Pancreas (tissue), 10 donors: ENCODE data around the gene POP4. TPM values are rescaled to one million over a fixed set of nuclear protein-coding genes. Genes with fewer than 3 reads are reported as not detected.

Source experiments
- ATAC-seq, 4 donors: fragments of 200-7000 bp; cut with Tn5 transposase; one replicate each; pipeline versions ENCODE4 v1.8.0 to v1.9.1; 2020; ENCODE audit warnings: mild to moderate bottlenecking in 4 of 4, moderate library complexity in 4 of 4
- DNase-seq, 6 donors: peaks; one replicate each; pipeline ENCODE4 v3.0.0-alpha.2; 2020
- FAIRE-seq: peaks from 2 replicates; lab custom pipeline; 2012; peaks lifted over from hg19 to GRCh38; lab: Jason Lieb, UNC
- H3K27ac ChIP-seq, 4 donors: fragments of 200-600 bp; sonication (generic); 1 replicate in 3 of 4; 2 replicates in 1 of 4; pipeline versions ENCODE4 v1.5.0 to v1.8.0; 2020
- H3K27me3 ChIP-seq, 4 donors: fragments of 200-600 bp; one replicate each; pipeline ENCODE4 v1.8.0; 2021
- H3K36me3 ChIP-seq, 3 donors: fragments of 200-600 bp; sonication (generic) in 1 of 3; one replicate each; pipeline versions ENCODE4 v1.5.0 to v1.8.0; 2020 to 2021
- H3K4me1 ChIP-seq, 3 donors: fragments of 200-600 bp; one replicate each; pipeline ENCODE4 v1.8.0; 2021
- H3K4me3 ChIP-seq, 4 donors: fragments of 200-600 bp; sonication (generic) in 2 of 4; one replicate each; pipeline versions ENCODE4 v1.5.0 to v1.8.0; 2020 to 2021
- H3K9me3 ChIP-seq, 4 donors: fragments of 200-600 bp; one replicate each; pipeline ENCODE4 v1.8.0; 2021
- WGBS, 2 donors: extraction: QIAGEN DNeasy Blood & Tissue Kit; methylation state at CpG; one replicate each; pipeline ENCODE4 v1.1.7; 2013; 5-methylcytosine and 5-hydroxymethylcytosine counted together
- intact Hi-C, 3 donors: fragments of 100-400 bp; cut with DNase I; formaldehyde crosslinking; loops; one replicate each; pipeline versions ENCODE4 v1.11.1 to v1.14.2; 2022
- polyA plus RNA-seq, 2 donors: library from polyadenylated mRNA; stranded (reverse); fragments of 200-250 nt; gene quantifications; one replicate each; pipeline ENCODE4 v1.2.3, GENCODE V29; 2013
- total RNA-seq, 6 donors: library from RNA; stranded (reverse); fragmentation: NEBNext Ultra II Directional in 4 of 6; extraction: Animal tissue kit (Norgen Biotek cat#: 25700) in 4 of 6; gene quantifications; one replicate each; pipeline versions ENCODE4 v1.2.1 to v1.2.4, GENCODE V29; 2021 to 2023
- TF ChIP-seq, protein P1 (sequence below), 4 donors: fragments of 200-600 bp; sonication (generic) in 3 of 4; IDR thresholded peaks; one replicate each; pipeline versions ENCODE4 v1.5.0 to v1.8.0; 2021; ENCODE audit warnings: antibody characterized with exemption in 4 of 4
- donor health status: healthy with polysubstance abuse.
- donor health status: DM: no; HTN: no; CAD: no; lungs with moderate emphysema.
- donor health status: DM: no; HTN: no; CAD: no.
- donor health status: control.
- donor health status: control.
- donor health status: Bipolar disorder and iron deficiency.
- donor health status: DM: yes; HTN: yes; CAD: no.
- donor health status: DM: no; HTN: no; CAD: no.
- donor health status: DM: no; HTN: no; CAD: no.
- donor health status: DM: yes; HTN: yes; CAD: no.

Gene POP4
- total and polyA plus RNA-seq, 8 donors = 14.3 to 50.3 (median 25.0) TPM

DNA sequence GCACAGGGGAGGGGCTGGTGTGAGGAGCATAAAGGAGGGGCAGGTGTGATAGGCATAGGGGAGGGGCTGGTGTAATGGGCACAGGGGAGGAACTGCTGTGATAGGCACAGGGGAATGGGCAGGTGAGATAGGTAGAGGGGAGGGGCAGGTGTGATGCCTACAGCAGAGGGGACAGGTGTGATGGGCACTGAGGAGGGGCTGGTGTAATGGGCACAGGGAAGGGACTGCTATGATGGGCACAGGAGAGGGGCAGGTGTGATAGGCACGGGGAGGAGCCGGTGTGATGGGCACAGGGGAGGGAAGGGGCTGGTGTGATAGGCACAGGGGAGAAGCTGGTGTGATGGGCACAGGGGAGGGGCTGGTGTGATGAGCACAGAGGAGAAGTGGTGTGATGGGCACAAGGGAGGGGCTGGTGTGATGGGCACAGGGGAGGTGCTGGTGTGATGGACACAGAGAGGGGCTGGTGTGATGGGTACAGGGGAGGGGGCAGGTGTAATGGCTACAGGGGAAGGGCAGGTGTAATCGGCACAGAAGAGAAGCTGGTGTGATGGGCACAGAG lies 39.5 kb upstream of the POP4 start:
- DNase-seq = no peak
- FAIRE-seq = no peak
- WGBS, 2 donors = 63 to 73% methylated on average over 3 of the region's 3 CpGs
- no peaks in the 10 kb centered on the region for H3K27me3 ChIP-seq
- no peak for ATAC-seq
- H3K27ac ChIP-seq = no peak overlapping the region
- no peak overlapping the region for H3K4me3 ChIP-seq
- H3K4me1 ChIP-seq = no peaks in the 10 kb centered on the region
- TF ChIP-seq, protein P1, sequence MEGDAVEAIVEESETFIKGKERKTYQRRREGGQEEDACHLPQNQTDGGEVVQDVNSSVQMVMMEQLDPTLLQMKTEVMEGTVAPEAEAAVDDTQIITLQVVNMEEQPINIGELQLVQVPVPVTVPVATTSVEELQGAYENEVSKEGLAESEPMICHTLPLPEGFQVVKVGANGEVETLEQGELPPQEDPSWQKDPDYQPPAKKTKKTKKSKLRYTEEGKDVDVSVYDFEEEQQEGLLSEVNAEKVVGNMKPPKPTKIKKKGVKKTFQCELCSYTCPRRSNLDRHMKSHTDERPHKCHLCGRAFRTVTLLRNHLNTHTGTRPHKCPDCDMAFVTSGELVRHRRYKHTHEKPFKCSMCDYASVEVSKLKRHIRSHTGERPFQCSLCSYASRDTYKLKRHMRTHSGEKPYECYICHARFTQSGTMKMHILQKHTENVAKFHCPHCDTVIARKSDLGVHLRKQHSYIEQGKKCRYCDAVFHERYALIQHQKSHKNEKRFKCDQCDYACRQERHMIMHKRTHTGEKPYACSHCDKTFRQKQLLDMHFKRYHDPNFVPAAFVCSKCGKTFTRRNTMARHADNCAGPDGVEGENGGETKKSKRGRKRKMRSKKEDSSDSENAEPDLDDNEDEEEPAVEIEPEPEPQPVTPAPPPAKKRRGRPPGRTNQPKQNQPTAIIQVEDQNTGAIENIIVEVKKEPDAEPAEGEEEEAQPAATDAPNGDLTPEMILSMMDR (IDR thresholded peaks at IDR 0.05) = no peak
- H3K36me3 ChIP-seq = no peaks in the 10 kb centered on the region
- intact Hi-C loops = no loop called here
- H3K9me3 ChIP-seq = no peaks in the 10 kb centered on the region

DNA sequence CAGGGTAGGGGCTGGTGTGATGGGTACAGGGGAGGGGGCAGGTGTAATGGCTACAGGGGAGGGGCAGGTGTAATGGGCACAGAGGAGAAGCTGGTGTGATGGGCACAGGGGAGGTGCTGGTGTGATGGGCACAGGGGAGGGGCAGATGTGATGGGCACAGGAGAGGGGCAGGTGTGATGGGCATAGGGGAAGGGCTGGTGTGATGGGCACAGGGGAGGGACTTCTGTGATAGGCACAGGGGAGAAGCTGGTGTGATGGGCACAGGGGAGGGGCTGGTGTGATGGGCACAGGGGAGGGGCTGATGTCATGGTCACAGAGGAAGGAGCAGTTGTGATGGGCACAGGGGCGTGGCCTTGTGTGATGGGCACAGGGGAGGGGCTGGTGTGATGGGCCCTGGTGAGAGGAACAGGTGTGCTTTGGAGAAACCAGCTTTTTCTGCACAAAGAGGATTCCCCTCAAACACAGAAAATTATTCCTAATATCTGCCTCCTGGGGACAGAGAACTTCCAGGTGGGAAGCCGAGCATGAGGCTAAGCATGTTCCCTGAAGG lies 38.6 kb upstream of the POP4 start:
- no peak for DNase-seq

DNA sequence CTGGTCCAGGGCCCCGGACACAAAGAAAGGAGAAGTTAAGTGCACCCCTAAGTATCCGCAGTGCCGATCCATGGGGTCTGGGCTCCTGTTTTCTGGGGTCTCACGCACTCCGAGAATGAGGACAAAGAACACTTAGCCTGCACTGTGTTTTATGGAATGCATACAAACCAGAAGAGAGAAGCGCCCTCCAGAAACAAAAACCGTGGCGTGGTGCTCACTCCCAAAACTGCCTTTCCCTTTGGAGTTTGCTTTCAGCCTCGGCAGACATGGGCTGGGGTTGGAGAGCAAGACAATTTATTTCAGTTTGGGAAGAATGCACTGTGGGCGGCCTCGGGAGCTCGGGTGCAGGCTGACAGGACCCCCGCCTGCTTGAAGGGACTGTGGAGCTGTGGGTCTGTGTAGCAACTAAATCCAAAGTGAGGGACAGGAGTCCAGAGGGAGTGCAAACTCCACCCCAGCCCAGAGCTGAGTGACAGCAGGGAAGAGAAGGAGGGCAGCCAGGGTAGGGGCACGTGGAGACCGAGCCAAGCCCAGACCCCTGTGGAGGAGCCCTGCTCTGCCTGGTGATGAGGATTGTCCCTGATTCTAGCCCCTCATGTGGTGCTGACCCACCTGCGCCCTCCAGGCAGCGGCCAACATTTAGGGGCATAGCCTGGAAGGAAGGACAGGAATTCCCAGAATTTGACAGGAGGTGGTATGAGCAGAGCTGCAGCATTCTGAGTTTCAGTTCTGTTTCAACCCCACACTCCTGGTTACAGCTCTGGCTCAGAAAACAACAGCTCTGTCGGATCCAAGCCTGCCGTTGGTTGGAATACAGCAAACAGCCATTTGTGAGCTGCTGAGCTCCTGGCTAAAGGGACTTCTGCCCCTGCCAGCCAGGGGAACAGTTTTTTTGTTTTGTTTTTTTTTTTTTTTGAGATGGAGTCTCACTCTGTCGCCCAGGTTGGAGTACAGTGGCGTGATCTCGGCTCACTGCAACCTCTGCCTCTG lies 37.8 kb upstream of the POP4 start:
- intact Hi-C loops = no loop called here
- no peaks in the 10 kb centered on the region for H3K9me3 ChIP-seq
- TF ChIP-seq, protein P1 (IDR thresholded peaks at IDR 0.05) = no peak
- no peak overlapping the region for H3K4me3 ChIP-seq
- H3K4me1 ChIP-seq = no peaks in the 10 kb centered on the region
- no peaks in the 10 kb centered on the region for H3K36me3 ChIP-seq
- no peak for FAIRE-seq
- peaks cover 0 to 6% (median 0%) of the 10 kb centered on the region in 4 donors for H3K27me3 ChIP-seq
- 47 to 59% methylated on average over 22 of the region's 22 CpGs for WGBS, 2 donors
- H3K27ac ChIP-seq = no peak overlapping the region
- ATAC-seq = no peak
- no peak for DNase-seq

More for the DNA sequence above, 38.6 kb upstream of the POP4 start:
- WGBS, 2 donors = 35 to 74% methylated on average over 2 of the region's 2 CpGs
- FAIRE-seq = no peak
- ATAC-seq = no peak
- Histone ChIP-seq H3K4me3 (no peak overlapping the region), H3K27me3 (no peaks in the 10 kb centered on the region), H3K4me1 (no peaks in the 10 kb centered on the region), H3K9me3 (no peaks in the 10 kb centered on the region), H3K27ac (no peak overlapping the region), H3K36me3 (no peaks in the 10 kb centered on the region)
- TF ChIP-seq, protein P1 (IDR thresholded peaks at IDR 0.05) = no peak
- intact Hi-C loops = no loop called here

DNA sequence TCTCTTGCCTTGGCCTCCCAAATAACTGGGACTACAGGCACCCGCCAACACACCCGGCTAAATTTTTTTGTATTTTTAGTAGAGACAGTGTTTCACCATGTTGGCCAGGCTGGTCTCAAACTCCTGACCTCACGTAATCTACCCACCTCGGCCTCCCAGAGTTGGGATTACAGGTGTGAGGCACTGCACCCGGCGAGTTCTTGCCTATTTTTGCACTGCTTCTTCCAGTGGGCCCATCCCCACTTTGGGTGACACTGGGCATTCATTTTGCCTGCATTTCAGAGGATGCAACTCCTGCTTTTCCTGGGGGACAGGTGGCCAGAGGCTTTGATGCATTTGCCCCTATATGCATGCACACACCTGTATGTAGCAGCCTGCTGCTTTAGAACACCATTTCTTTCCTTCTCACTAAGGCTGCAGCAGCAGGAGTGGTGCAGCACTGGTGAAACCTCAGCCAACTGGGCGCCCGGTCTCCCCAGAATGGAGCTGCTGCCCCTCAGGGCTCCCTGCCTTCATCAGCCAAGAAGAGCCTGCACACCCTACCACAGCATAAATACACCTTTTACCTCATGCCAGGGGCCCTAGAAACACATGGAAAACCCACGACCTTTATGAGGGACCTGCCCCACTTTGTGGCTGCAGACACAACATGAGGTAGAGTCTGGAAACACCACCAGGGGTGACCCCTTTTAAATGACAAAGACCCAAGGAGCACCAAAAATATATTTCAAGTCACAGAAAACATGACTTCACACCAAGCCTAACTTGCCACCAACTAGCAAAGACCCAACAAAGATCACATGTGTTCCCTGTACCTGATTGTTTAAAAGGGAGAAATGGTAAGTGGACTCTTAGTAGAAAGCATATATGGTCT lies 36.8 kb upstream of the POP4 start:
- TF ChIP-seq, protein P1 (IDR thresholded peaks at IDR 0.05) = no peak
- DNase-seq = no peak
- H3K36me3 ChIP-seq = no peaks in the 10 kb centered on the region
- peaks cover 0 to 7% (median 0%) of the 10 kb centered on the region in 4 donors for H3K27me3 ChIP-seq
- no peak overlapping the region for H3K27ac ChIP-seq
- intact Hi-C loops = no loop called here
- no peak for FAIRE-seq
- no peak for ATAC-seq
- no peak overlapping the region for H3K4me3 ChIP-seq
- WGBS, 2 donors = 54 to 67% methylated on average over 9 of the region's 9 CpGs
- H3K4me1 ChIP-seq = no peaks in the 10 kb centered on the region
- no peaks in the 10 kb centered on the region for H3K9me3 ChIP-seq
